SK-N-SH (cell line): ENCODE results near the gene PEX7. TPM values are rescaled to one million over a fixed set of nuclear protein-coding genes. Genes with fewer than 3 reads are reported as not detected.
A peak's percentile ranks its signal among the peaks of the same experiment; 100 is the strongest.

Experiments used
- CTCF ChIA-PET: fragments of 300-600, 350-600 bp; formaldehyde crosslinking; extraction: SDS; loops from one replicate; lab custom pipeline; 2021; lab: Yijun Ruan, JAX
- POLR2A ChIA-PET: fragments of 350-600 bp; sonication (Branson Sonifier 250); formaldehyde crosslinking; extraction: SDS; loops from one replicate; lab custom pipeline; 2020; ENCODE audit warnings: antibody characterized with exemption, inconsistent platforms; lab: Yijun Ruan, JAX
- DNase-seq: peaks from one replicate; pipeline ENCODE4 v3.0.0; 2012
- H2AFZ ChIP-seq: fragments of 200-600 bp; sonication (generic); 2 replicates; pipeline ENCODE4 v1.8.1; 2016; ENCODE audit warnings: antibody characterized with exemption, mild to moderate bottlenecking, low read depth
- H3F3A ChIP-seq: fragments of 200-600 bp; sonication (generic); replicated peaks from 2 replicates; pipeline ENCODE3; 2016; ENCODE audit warnings: antibody characterized with exemption, mild to moderate bottlenecking; ENCODE audit not compliant: insufficient read depth
- H3K27ac ChIP-seq, 2 experiments: fragments of 200-500 bp in 1 of 2; fragments of 200-600 bp in 1 of 2; sonication (Bioruptor generic) in 1 of 2; sonication (generic), shearing (Covaris generic) in 1 of 2; 2 replicates each; pipeline versions ENCODE4 v1.5.1 to v1.6.1; 2014 to 2016; ENCODE audit warnings: low read depth in 2 of 2, inconsistent platforms in 1 of 2, low read length in 1 of 2, mild to moderate bottlenecking in 1 of 2, mixed read lengths in 1 of 2
- H3K27me3 ChIP-seq: fragments of 200-600 bp; sonication (generic), shearing (Covaris generic); 2 replicates; pipeline ENCODE4 v1.6.1; 2016; ENCODE audit warnings: mixed run types; ENCODE audit not compliant: insufficient read depth
- H3K36me3 ChIP-seq, 2 experiments: fragments of 200-500 bp in 1 of 2; fragments of 200-600 bp in 1 of 2; sonication (Bioruptor generic) in 1 of 2; sonication (generic) in 1 of 2; replicated peaks in 1 of 2; 2 replicates each; pipeline versions ENCODE3 to v1.5.1; 2014 to 2016; ENCODE audit warnings: low read length in 1 of 2, mild to moderate bottlenecking in 1 of 2; ENCODE audit not compliant: insufficient read depth in 2 of 2, control insufficient read depth in 1 of 2
- H3K4me1 ChIP-seq, 2 experiments: fragments of 200-500 bp in 1 of 2; fragments of 200-600 bp in 1 of 2; sonication (Bioruptor generic) in 1 of 2; sonication (generic), shearing (Covaris generic) in 1 of 2; 2 replicates each; pipeline versions ENCODE4 v1.5.1 to v1.6.1; 2014 to 2016; ENCODE audit warnings: low read depth in 1 of 2, low read length in 1 of 2, mixed run types in 1 of 2; ENCODE audit not compliant: insufficient read depth in 2 of 2, control insufficient read depth in 1 of 2
- H3K4me2 ChIP-seq: fragments of 200-600 bp; sonication (generic), shearing (Covaris generic); 2 replicates; pipeline ENCODE4 v1.6.1; 2017; ENCODE audit warnings: mixed run types
- H3K4me3 ChIP-seq, 2 experiments: fragments of 200-500 bp in 1 of 2; fragments of 200-600 bp in 1 of 2; sonication (Bioruptor generic) in 1 of 2; sonication (generic), shearing (Covaris generic) in 1 of 2; 2 replicates each; pipeline versions ENCODE4 v1.5.1 to v1.8.1; 2014 to 2016; ENCODE audit warnings: low read depth in 2 of 2, inconsistent platforms in 1 of 2, low read length in 1 of 2, mild to moderate bottlenecking in 1 of 2, mixed read lengths in 1 of 2, moderate library complexity in 1 of 2
- H3K79me2 ChIP-seq: fragments of 200-600 bp; sonication (generic); 2 replicates; pipeline ENCODE4 v1.8.1; 2017; ENCODE audit warnings: mild to moderate bottlenecking; ENCODE audit not compliant: insufficient read depth
- H3K9ac ChIP-seq: fragments of 200-600 bp; sonication (generic); 2 replicates; pipeline ENCODE4 v1.6.1; 2017; ENCODE audit warnings: mixed run types
- H3K9me2 ChIP-seq: fragments of 200-600 bp; sonication (generic); 2 replicates; pipeline ENCODE4 v1.6.1; 2017; ENCODE audit warnings: mixed run types
- H3K9me3 ChIP-seq: fragments of 200-600 bp; sonication (generic); 2 replicates; pipeline ENCODE4 v1.6.1; 2017; ENCODE audit warnings: mixed run types, mild to moderate bottlenecking, moderate library complexity
- H4K20me1 ChIP-seq: fragments of 200-600 bp; sonication (generic); 2 replicates; pipeline ENCODE4 v1.6.1; 2017; ENCODE audit warnings: mild to moderate bottlenecking, mixed run types; ENCODE audit not compliant: insufficient read depth
- ELF1 ChIP-seq: IDR thresholded peaks from 2 replicates; pipeline ENCODE4 v1.4.0; 2012
- EZH2phosphoT487 ChIP-seq: fragments of 200-600 bp; sonication (generic); IDR thresholded peaks from 2 replicates; pipeline ENCODE4 v1.6.1; 2017; ENCODE audit warnings: low read depth, mixed run types, mild to moderate bottlenecking, antibody characterized with exemption, moderate library complexity, borderline replicate concordance
- FOSL2 ChIP-seq: IDR thresholded peaks from 2 replicates; pipeline ENCODE4 v1.4.0; 2012; ENCODE audit warnings: low read depth, mild to moderate bottlenecking, moderate library complexity, borderline replicate concordance
- FOXM1 ChIP-seq: IDR thresholded peaks from 2 replicates; pipeline ENCODE4 v1.4.0; 2012; ENCODE audit warnings: low read depth, mild to moderate bottlenecking
- GABPA ChIP-seq: IDR thresholded peaks from 2 replicates; pipeline ENCODE4 v1.4.0; 2012; ENCODE audit warnings: low read depth, mild to moderate bottlenecking
- IRF3 ChIP-seq: fragments of 150-350 bp; IDR thresholded peaks from 2 replicates; pipeline ENCODE4 v1.6.1; 2016; ENCODE audit warnings: mild to moderate bottlenecking, low read depth, low read length
- JUND ChIP-seq: IDR thresholded peaks from 2 replicates; pipeline ENCODE4 v1.4.0; 2012
- MEF2A ChIP-seq: IDR thresholded peaks from 2 replicates; pipeline ENCODE4 v1.4.0; 2012; ENCODE audit warnings: low read depth, borderline replicate concordance
- MXI1 ChIP-seq: IDR thresholded peaks from 2 replicates; pipeline ENCODE4 v1.6.1; 2012; ENCODE audit warnings: mild to moderate bottlenecking, low read depth, low read length, improper control_type of control experiment
- NFIC ChIP-seq: IDR thresholded peaks from 2 replicates; pipeline ENCODE4 v1.4.0; 2012; ENCODE audit warnings: borderline replicate concordance
- NRF1 ChIP-seq: IDR thresholded peaks from 2 replicates; pipeline ENCODE4 v1.6.1; 2012; ENCODE audit warnings: low read depth, mild to moderate bottlenecking, low read length
- RAD21 ChIP-seq: IDR thresholded peaks from 2 replicates; pipeline ENCODE4 v1.6.1; 2012; ENCODE audit warnings: mild to moderate bottlenecking, low read length
- RFX5 ChIP-seq: IDR thresholded peaks from 2 replicates; pipeline ENCODE4 v1.6.1; 2012; ENCODE audit warnings: mild to moderate bottlenecking, improper control_type of control experiment, low read length
- USF1 ChIP-seq: IDR thresholded peaks from 2 replicates; pipeline ENCODE4 v1.4.0; 2012; ENCODE audit warnings: low read depth, borderline replicate concordance
- YY1 ChIP-seq: IDR thresholded peaks from 2 replicates; pipeline ENCODE4 v1.4.0; 2012; ENCODE audit warnings: low read depth, mild to moderate bottlenecking
- ZBTB33 ChIP-seq: IDR thresholded peaks from 2 replicates; pipeline ENCODE4 v1.4.0; 2012; ENCODE audit warnings: low read depth, borderline replicate concordance
- WGBS: methylation state at CpG from one replicate; pipeline ENCODE4 v1.1.6; 2017; ENCODE audit warnings: low lambda C conversion rate; 5-methylcytosine and 5-hydroxymethylcytosine counted together
- polyA plus RNA-seq, 3 experiments: library from polyadenylated mRNA; depleted of rRNA; stranded (reverse); fragments of >200 nt; gene quantifications; 2 replicates each; pipeline ENCODE4 v1.2.3, GENCODE V29; 2012

Gene PEX7
- polyA plus RNA-seq, 1 of the 3 experiments (the other 2 are of a cell fraction): 10.8 TPM

GRCh38 chr6:136780972-136781371, 41.4 kb upstream of the PEX7 start:
- H3K9me2 ChIP-seq: no peaks in the 10 kb centered on the region
- no peaks in the 10 kb centered on the region for H3K27me3 ChIP-seq
- H3K27ac ChIP-seq: no peak overlapping the region
- H4K20me1 ChIP-seq: no peaks in the 10 kb centered on the region
- DNase-seq: no peak
- H3K4me2 ChIP-seq: no peak overlapping the region
- ChIA-PET POLR2A (no interaction called here), CTCF (interaction anchor here (0.9 to 3.0 kb wide), 4 partner anchors 10 to 137 kb away, joined by 3 to 9 read pairs (median 6); partner anchors contain the start of gene MAP3K5)
- peaks cover 8 to 9% of the 10 kb centered on the region in 2 experiments; a peak in 3 of 4 replicates for H3K4me1 ChIP-seq
- 94% methylated on average over 3 of the region's 3 CpGs for WGBS
- no peak overlapping the region for H3K9ac ChIP-seq
- H2AFZ ChIP-seq: no peak overlapping the region
- TF ChIP-seq EZH2phosphoT487: no peak
- no peak for TF ChIP-seq ELF1
- no peak for TF ChIP-seq GABPA
- no peak for TF ChIP-seq MXI1
- TF ChIP-seq RAD21: no peak
- no peak for TF ChIP-seq MEF2A
- TF ChIP-seq YY1: no peak
- no peak for TF ChIP-seq IRF3
- no peak for TF ChIP-seq RFX5
- no peak for TF ChIP-seq FOXM1
- no peak for TF ChIP-seq NFIC
- no peak for TF ChIP-seq USF1
- no peak for TF ChIP-seq NRF1
- H3F3A ChIP-seq: peaks cover 9% of the 10 kb centered on the region
- H3K36me3 ChIP-seq: no peaks in the 10 kb centered on the region
- no peaks in the 10 kb centered on the region for H3K9me3 ChIP-seq
- H3K4me3 ChIP-seq: no peak overlapping the region
- peaks cover 63% of the 10 kb centered on the region; the same call in 1 of the 2 replicates for H3K79me2 ChIP-seq

GRCh38 chr6:136782021-136782770, 40.2 kb upstream of the PEX7 start:
- H3K36me3 ChIP-seq: no peaks in the 10 kb centered on the region
- H3F3A ChIP-seq: peaks cover 9% of the 10 kb centered on the region
- H3K4me2 ChIP-seq: peak overlapping the region; percentile 48; the same call in 1 of the 2 replicates
- TF ChIP-seq FOSL2 (peak; percentile 31; the same call in 1 of the 2 replicates), JUND (peak; percentile 35; the same call in 1 of the 2 replicates), USF1 (no peak), NFIC (no peak), FOXM1 (no peak), ZBTB33 (no peak), GABPA (no peak; the same call in 1 of the 2 replicates)
- POLR2A ChIA-PET: no interaction called here
- H3K9me2 ChIP-seq: no peaks in the 10 kb centered on the region
- H3K4me3 ChIP-seq: no peak overlapping the region
- H3K9me3 ChIP-seq: no peaks in the 10 kb centered on the region
- H2AFZ ChIP-seq: 0 out of 2 replicates have a peak overlapping the region, but pooled peaks have one; percentile 68
- no peak overlapping the region for H3K9ac ChIP-seq
- H4K20me1 ChIP-seq: no peaks in the 10 kb centered on the region
- CTCF ChIA-PET: interaction anchor here (0.9 to 3.0 kb wide), 3 partner anchors 10 to 138 kb away, joined by 3 to 9 read pairs (median 7); partner anchors contain the start of gene MAP3K5
- WGBS: 86% methylated on average over 1 of the region's 1 CpG
- no peak for DNase-seq
- H3K4me1 ChIP-seq: peaks cover 8 to 9% of the 10 kb centered on the region in 2 experiments; a peak in 3 of 4 replicates
- peaks cover 66% of the 10 kb centered on the region for H3K79me2 ChIP-seq
- H3K27ac ChIP-seq: peak overlapping the region in 1 of 2 experiments; percentile 73; a peak in 2 of 4 replicates
- no peaks in the 10 kb centered on the region for H3K27me3 ChIP-seq
